Measurements from ENCODE around the gene COX5B. TPM values are rescaled to one million over a fixed set of nuclear protein-coding genes. Genes with fewer than 3 reads are reported as not detected.

COX5B gene
- total RNA-seq, 1 experiment from 2014 or later: 1,015 TPM

GRCh38 chr2:97673182-97673914, 27.5 kb downstream of the COX5B start:
- Histone ChIP-seq H3K79me2 (ENCODE audit: low read length) (no peaks in the 10 kb centered on the region), H3K9ac (ENCODE audit: low read length) (no peak overlapping the region), H3K4me3 (ENCODE audit: low read length) (no peak overlapping the region), H3K9me2 (replicated peaks; ENCODE audit: low read length) (no peaks in the 10 kb centered on the region), H3K4me2 (ENCODE audit: low read length) (no peak overlapping the region), H3K9me3 (ENCODE audit: low read length) (no peaks in the 10 kb centered on the region), H3K27me3 (ENCODE audit: low read length) (no peaks in the 10 kb centered on the region), H3K4me1 (ENCODE audit: insufficient read depth, low read length) (no peaks in the 10 kb centered on the region), H4K20me1 (ENCODE audit: low read length) (no peaks in the 10 kb centered on the region), H3K27ac (ENCODE audit: low read length) (no peak overlapping the region), H3F3A (ENCODE audit: low read length, unreplicated experiment) (no peaks in the 10 kb centered on the region), H3K36me3 (ENCODE audit: low read depth, low read length) (no peaks in the 10 kb centered on the region), H2AFZ (ENCODE audit: low read length) (no peak overlapping the region)
- intact Hi-C loops (cut with micrococcal nuclease): no loop called here
- DNase-seq (no peak), ATAC-seq (no peak)
- TF ChIP-seq EZH2 (IDR thresholded peaks at IDR 0.05; ENCODE audit: low read length, unreplicated experiment) (no peak), EZH2phosphoT487 (IDR thresholded peaks at IDR 0.05; ENCODE audit: borderline replicate concordance, low read length) (no peak)
- TF ChIP-seq, protein P1, sequence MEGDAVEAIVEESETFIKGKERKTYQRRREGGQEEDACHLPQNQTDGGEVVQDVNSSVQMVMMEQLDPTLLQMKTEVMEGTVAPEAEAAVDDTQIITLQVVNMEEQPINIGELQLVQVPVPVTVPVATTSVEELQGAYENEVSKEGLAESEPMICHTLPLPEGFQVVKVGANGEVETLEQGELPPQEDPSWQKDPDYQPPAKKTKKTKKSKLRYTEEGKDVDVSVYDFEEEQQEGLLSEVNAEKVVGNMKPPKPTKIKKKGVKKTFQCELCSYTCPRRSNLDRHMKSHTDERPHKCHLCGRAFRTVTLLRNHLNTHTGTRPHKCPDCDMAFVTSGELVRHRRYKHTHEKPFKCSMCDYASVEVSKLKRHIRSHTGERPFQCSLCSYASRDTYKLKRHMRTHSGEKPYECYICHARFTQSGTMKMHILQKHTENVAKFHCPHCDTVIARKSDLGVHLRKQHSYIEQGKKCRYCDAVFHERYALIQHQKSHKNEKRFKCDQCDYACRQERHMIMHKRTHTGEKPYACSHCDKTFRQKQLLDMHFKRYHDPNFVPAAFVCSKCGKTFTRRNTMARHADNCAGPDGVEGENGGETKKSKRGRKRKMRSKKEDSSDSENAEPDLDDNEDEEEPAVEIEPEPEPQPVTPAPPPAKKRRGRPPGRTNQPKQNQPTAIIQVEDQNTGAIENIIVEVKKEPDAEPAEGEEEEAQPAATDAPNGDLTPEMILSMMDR (conservative IDR thresholded peaks at IDR 0.05; ENCODE audit: low read depth, low read length): no peak
- no TSS peak for BruUV-seq (replicated peaks)
- CTCF ChIA-PET: no interaction called here
- POLR2A ChIA-PET (ENCODE audit: unreplicated experiment): interaction anchor here (0.6 kb wide), 1 partner anchor 15 kb away, joined by 4 read pairs; no protein-coding TSS in a partner anchor

- CTCF ChIA-PET: no interaction called here
- TF ChIP-seq EZH2phosphoT487 (IDR thresholded peaks at IDR 0.05; ENCODE audit: borderline replicate concordance, low read length) (no peak), EZH2 (IDR thresholded peaks at IDR 0.05; ENCODE audit: low read length, unreplicated experiment) (no peak)
- TF ChIP-seq, protein P1 (conservative IDR thresholded peaks at IDR 0.05; ENCODE audit: low read depth, low read length): no peak
- Histone ChIP-seq H3K9ac (ENCODE audit: low read length) (no peak overlapping the region), H3K36me3 (ENCODE audit: low read depth, low read length) (no peaks in the 10 kb centered on the region), H3F3A (ENCODE audit: low read length, unreplicated experiment) (no peaks in the 10 kb centered on the region), H3K4me1 (ENCODE audit: insufficient read depth, low read length) (no peaks in the 10 kb centered on the region), H2AFZ (ENCODE audit: low read length) (no peak overlapping the region), H3K27me3 (ENCODE audit: low read length) (no peaks in the 10 kb centered on the region), H3K79me2 (ENCODE audit: low read length) (no peaks in the 10 kb centered on the region), H3K9me2 (replicated peaks; ENCODE audit: low read length) (no peaks in the 10 kb centered on the region), H4K20me1 (ENCODE audit: low read length) (no peaks in the 10 kb centered on the region), H3K4me3 (ENCODE audit: low read length) (no peak overlapping the region), H3K9me3 (ENCODE audit: low read length) (no peaks in the 10 kb centered on the region), H3K4me2 (ENCODE audit: low read length) (no peak overlapping the region), H3K27ac (ENCODE audit: low read length) (no peak overlapping the region)
- ATAC-seq: no peak
- POLR2A ChIA-PET (ENCODE audit: unreplicated experiment): no interaction called here
- intact Hi-C loops (cut with micrococcal nuclease): no loop called here
- no TSS peak for BruUV-seq (replicated peaks)
- DNase-seq: no peak
Measured at GRCh38 chr2:97673915-97674283, 28.0 kb downstream of the COX5B start.

DNA sequence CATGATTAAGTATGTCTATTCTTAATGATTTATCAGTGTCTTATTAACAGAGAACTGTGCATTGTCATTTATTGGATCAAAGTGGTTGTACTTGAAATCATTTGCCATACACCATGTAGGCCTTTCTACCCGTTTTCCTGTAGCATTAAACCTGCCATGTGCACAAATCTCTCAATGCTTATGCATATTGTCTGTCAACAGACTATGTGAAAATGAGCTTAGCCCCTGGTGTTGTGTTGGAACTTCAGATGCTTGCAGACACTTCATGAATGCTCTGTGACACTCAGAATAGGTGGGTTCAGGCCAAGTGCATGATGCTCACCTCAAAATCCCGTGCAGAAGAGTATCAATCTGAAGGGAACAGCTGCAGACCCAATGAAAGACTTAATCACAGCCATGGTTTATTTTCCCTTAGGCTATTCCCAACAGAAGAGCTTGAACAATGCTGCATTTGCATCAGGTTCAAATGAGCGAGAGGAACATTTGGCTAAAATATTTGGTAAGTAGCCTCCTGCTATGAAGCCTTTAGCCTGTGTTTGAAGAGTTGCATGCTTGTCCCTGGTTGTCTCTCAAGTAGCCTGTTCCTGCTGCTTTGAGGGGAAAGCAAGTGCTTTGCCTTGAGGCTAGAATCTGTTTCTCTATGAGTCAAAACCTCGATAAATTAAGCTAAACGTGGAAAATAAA, 29.7 kb downstream of the COX5B start:
- POLR2A ChIA-PET (ENCODE audit: unreplicated experiment): interaction anchor here (0.6 kb wide), 1 partner anchor 480 kb away, joined by 3 read pairs; no protein-coding TSS in a partner anchor
- no peaks in the 10 kb centered on the region for H3K27me3 ChIP-seq (ENCODE audit: low read length)
- CTCF ChIA-PET: interaction anchor here (0.6 kb wide), 1 partner anchor 12 kb away, joined by 3 read pairs; the partner anchor contains the start of gene ACTR1B
- no peak for TF ChIP-seq EZH2 (IDR thresholded peaks at IDR 0.05; ENCODE audit: low read length, unreplicated experiment)
- no peak for TF ChIP-seq EZH2phosphoT487 (IDR thresholded peaks at IDR 0.05; ENCODE audit: borderline replicate concordance, low read length)
- TF ChIP-seq, protein P1 (conservative IDR thresholded peaks at IDR 0.05; ENCODE audit: low read depth, low read length): no peak
- H3K4me1 ChIP-seq (ENCODE audit: insufficient read depth, low read length): no peaks in the 10 kb centered on the region
- H3F3A ChIP-seq (ENCODE audit: low read length, unreplicated experiment): no peaks in the 10 kb centered on the region
- no peaks in the 10 kb centered on the region for H3K9me3 ChIP-seq (ENCODE audit: low read length)
- no peak overlapping the region for H3K4me3 ChIP-seq (ENCODE audit: low read length)
- H4K20me1 ChIP-seq (ENCODE audit: low read length): no peaks in the 10 kb centered on the region
- H3K27ac ChIP-seq (ENCODE audit: low read length): no peak overlapping the region
- no peaks in the 10 kb centered on the region for H3K79me2 ChIP-seq (ENCODE audit: low read length)
- H2AFZ ChIP-seq (ENCODE audit: low read length): no peak overlapping the region
- no peak overlapping the region for H3K9ac ChIP-seq (ENCODE audit: low read length)
- H3K9me2 ChIP-seq (replicated peaks; ENCODE audit: low read length): no peaks in the 10 kb centered on the region
- DNase-seq (no peak), ATAC-seq (no peak)
- intact Hi-C loops (cut with micrococcal nuclease): no loop called here
- no TSS peak for BruUV-seq (replicated peaks)
- H3K4me2 ChIP-seq (ENCODE audit: low read length): no peak overlapping the region
- H3K36me3 ChIP-seq (ENCODE audit: low read depth, low read length): no peaks in the 10 kb centered on the region

Measured in PC-3 (cell line).